IPS-NIHi7 (cell line): Measurements from ENCODE around the gene AEN.

Experiments
- DNase-seq: peaks from one replicate; pipeline ENCODE4 v3.0.0; 2012; ENCODE audit warnings: mixed read lengths; ENCODE audit errors: extremely low spot score

AEN gene

DNA sequence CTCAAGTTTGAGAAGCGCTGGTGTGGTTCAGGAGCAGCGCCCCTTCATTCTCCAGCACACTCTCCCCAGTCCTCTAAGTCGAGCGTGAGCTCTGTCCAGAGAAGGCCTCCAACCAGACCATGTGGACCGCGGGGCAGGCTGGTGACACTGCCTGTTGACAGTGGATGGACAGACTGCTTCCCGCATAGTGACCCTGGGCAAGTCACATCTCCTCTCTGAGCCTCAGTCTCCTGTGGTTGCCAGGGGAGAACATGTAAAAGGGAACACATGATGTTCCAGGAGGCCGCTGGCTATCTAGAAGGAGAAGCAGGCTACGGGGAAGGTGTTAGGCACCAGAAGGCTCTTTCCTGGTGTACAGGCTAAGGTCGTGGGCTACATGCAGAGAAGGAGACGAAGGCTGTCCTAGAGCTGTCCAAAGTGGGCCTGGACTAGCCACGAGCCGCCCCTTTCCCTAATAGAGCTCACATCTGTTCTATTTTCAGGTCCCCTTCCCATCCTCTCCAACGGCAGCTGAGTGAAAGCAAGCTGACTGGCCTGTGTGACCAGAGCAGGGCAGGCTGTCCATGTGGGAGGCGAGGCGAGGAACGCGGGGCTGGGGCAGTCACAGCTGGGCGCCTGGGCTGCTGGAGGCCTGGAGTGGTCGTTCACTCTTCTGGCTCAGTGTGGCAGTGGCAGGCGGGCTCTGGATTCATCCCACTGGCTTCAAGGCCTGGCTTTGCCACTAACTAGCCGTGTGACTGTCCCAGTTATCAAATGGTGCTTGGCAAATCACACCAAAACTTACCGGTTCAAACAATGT is 28.8 kb downstream of the AEN start:
- no peak for DNase-seq

DNA sequence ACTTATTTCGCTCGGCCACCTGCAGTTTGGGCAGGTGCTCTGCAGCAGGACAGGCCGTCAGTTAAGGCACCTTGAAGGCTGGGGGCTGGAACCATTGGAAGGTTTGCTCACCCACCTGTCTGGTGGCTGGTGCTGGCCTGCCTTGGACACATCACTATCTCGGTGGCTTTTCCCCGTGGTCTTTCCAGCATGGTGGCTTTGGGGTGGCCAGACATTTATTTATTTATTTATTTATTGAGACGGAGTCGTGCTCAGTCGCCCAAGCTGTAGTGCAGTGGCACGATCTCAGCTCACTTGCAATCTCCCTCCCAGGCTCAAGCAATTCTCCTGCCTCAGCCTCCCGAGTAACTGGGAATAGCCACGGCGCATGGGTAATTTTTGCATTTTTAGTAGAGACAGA is 29.4 kb downstream of the AEN start:
- no peak for DNase-seq

- no peak for DNase-seq
Observed at GRCh38 chr15:88651136-88651732, 30.1 kb downstream of the AEN start.

- no peak for DNase-seq
Observed at GRCh38 chr15:88651971-88652370, 30.8 kb downstream of the AEN start.

DNA sequence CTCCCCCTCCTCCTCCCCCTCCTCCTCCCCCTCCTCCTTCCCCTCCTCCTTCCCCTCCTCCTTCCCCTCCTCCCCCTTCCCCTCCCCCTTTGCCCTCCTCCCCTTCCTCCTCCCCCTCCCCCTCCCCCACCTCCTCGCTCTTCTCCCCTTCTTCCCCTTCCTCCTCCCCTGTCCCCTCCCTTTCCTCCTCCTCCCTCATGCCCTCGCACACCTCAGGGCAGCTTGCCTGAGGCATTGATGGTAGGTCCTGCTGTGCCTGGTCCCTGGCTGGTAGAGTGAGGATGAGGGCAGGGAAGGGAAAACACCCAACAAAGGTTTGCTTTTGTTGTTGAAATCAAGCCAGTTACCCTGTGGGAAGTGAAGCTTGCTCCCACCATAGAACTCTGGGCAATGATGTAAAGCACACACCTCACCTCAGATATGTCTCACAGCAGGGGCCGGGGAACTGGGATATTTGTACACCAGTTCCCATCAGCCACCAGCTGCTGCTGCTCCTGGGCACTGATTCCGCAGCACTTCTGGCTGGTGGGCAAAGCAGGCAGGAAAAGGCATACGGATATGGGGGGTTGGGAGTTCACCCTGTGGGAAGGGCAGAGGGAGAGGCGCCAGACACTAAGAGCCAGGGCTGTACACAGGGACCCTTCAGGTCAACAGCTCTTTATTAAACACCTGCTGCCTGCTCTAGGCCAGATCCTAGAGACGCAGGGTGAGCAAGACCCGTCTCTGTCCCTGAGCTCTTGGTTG is 31.5 kb downstream of the AEN start:
- no peak for DNase-seq

GRCh38 chr15:88653200-88654064 is 32.3 kb downstream of the AEN start:
- no peak for DNase-seq

DNA sequence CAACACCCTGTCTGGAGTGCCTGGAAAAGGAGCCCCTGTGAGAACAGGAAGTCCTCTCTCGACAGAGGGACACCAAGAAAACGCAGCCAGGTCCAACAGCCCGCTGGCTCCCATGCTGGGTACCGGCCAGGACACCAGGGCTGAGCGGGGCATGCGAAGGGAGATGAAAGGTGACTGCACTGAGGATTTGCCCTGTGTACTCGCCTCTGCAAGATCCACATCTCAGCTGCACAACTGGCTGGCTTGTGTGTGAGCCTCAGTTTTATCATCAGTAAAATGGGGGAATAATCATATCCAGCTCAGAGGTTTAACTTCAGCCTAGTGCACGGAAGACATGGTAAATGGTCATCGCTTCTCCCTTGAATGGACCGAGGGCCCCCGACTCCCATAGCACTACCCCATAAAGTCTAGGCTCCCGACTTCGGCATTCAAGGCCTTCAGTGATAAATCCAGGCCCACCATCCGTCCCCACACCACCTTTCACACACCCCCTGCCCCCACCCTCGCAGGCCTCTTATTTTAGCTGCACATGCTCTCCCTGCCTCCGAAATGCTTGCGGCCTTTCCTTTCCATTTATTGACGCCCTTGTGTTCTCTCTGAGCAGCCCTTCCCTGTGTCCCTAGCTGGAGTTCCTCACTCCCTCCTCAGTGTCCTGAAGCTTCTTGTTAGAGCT is 33.4 kb downstream of the AEN start:
- DNase-seq: no peak

DNA sequence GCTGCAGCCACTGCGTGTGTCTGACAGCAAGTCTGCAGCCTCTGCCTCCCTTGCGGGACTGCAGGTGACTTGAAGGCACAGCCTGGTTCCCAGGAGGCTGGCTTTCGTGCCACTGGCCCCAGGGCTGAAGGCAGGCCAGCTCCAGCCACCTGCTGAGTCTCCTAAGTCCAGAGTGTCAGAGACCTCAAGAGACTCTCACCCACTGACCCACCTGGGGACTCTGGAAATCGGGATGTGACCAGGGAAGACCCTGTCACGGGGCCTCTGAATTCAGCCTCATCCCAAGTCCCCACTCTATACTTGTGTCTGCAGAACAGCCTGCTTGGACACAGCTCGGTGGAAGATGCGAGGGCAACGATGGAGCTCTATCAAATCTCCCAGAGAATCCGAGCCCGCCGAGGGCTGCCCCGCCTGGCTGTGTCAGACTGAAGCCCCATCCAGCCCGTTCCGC is 34.0 kb downstream of the AEN start:
- no peak for DNase-seq

- DNase-seq: no peak
Observed at GRCh38 chr15:88655800-88656488, 34.8 kb downstream of the AEN start.

DNA sequence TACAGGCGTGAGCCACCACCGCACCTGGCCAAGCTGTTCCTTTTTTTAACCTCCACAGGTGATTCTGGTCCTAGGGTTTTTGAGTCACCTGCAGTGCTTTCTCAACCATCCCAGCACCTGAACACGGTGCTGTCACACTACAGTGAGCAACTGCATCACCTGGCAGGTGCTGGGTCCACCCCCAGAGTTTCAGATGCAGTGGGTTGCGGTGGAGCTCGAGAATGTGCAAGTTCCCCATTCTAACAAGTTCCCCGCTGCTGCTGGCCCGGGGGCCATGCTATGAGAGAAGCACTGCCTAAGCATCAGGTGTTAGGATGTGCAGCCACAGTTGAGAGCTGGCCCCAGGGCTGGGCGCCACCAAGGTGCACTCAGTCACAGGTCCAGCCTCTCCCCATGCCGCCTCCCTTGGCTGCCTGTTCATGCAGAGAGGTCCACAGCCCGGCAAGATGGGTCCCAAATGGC is 35.7 kb downstream of the AEN start:
- no peak for DNase-seq

- peak; percentile 73 for DNase-seq
Observed at GRCh38 chr15:88657326-88658069, 36.4 kb downstream of the AEN start.

GRCh38 chr15:88658070-88658965 is 37.2 kb downstream of the AEN start:
- no peak for DNase-seq

GRCh38 chr15:88658972-88659931 is 38.1 kb downstream of the AEN start:
- no peak for DNase-seq

DNA sequence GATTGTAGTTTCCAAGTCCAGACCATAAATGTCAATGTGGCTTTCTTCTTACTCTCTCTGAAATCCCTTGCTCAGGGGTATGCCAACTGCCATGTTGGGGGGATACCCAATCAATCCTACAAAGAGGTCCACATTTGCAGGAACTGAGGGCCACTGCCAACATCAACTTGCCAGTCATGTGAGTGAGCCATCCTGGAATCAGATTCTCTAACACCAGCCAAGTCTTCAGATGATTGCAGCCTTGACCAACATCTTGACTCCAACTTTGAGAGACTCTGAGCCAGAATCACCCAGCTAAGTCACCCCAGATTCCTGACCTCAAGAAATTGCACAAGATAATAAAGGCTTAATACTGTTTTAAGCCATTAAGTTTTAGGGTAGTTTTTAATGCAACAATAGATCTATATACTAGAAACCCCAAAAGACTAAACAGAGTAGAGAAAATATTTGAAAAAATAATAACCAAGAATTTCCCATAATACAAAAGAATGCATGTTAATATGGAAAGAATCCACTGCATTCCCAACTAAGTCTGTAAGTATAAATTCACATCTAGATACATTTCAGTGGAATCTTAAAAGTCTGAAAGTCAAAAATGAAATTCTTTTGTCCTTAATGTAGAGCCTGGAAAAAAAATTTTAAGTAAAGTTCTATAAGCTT is 40.0 kb downstream of the AEN start:
- no peak for DNase-seq

DNA sequence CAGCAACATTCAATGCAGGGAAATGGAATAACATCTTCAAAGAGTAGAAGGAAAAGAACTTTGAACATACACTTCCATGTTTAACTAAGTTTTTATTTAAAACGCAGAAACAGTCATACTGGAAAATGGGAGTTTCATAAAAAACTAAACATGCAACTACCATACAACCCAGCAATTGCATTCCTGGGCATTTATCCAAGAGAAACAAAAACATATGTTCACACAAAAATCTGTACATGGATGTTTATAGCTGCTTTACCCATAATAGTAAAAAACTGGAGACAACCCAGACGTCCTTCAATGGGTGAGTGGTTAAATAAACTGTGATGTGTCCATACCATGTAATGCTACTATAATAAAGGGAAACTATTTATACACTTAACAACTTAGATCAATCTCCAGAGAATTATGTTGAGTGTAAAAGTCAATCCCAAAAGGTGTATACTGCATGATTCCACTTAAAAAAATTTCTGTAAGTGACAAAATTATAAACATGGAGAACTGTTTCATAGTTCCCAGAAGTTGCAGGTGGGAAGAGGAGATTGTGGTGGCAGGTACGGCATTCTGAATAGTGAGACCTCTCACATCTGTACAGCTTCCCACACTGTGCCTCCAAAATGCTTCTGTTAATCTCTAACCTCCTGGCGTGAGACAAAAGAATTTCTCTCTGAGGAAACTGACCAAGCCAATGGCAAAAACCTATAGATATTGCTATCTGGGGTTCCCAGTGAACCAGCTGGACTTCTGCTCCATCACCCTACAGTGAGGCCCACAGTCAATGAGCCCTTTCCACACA is 40.8 kb downstream of the AEN start:
- DNase-seq: no peak

- no peak for DNase-seq
Observed at GRCh38 chr15:88663141-88663621, 42.0 kb downstream of the AEN start.
